ENCODE results near the gene SPTY2D1. TPM values are rescaled to one million over a fixed set of nuclear protein-coding genes. Genes with fewer than 3 reads are reported as not detected.
"Not testable (repeated sequence)": the region's sequence is repeated elsewhere in the genome, so short reads cannot be mapped to it uniquely, and the experiment has no call there.

SPTY2D1 gene
- total and polyA plus RNA-seq, 2 experiments from 2014 or later, result 5.9 to 14.1 TPM

GRCh38 chr11:18677560-18677959 is 43.4 kb upstream of the SPTY2D1 start (continued):
- TF ChIP-seq, protein P1, sequence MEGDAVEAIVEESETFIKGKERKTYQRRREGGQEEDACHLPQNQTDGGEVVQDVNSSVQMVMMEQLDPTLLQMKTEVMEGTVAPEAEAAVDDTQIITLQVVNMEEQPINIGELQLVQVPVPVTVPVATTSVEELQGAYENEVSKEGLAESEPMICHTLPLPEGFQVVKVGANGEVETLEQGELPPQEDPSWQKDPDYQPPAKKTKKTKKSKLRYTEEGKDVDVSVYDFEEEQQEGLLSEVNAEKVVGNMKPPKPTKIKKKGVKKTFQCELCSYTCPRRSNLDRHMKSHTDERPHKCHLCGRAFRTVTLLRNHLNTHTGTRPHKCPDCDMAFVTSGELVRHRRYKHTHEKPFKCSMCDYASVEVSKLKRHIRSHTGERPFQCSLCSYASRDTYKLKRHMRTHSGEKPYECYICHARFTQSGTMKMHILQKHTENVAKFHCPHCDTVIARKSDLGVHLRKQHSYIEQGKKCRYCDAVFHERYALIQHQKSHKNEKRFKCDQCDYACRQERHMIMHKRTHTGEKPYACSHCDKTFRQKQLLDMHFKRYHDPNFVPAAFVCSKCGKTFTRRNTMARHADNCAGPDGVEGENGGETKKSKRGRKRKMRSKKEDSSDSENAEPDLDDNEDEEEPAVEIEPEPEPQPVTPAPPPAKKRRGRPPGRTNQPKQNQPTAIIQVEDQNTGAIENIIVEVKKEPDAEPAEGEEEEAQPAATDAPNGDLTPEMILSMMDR (conservative IDR thresholded peaks at IDR 0.05; ENCODE audit: low read depth in 2 of 2), result no peak
- TF ChIP-seq ZNF114 (CRISPR knock-in tag; IDR thresholded peaks at IDR 0.05), result no peak
- no peak for TF ChIP-seq POLR2AphosphoS5 (IDR thresholded peaks at IDR 0.05; ENCODE audit: low read depth)
- TF ChIP-seq NANOG (IDR thresholded peaks at IDR 0.05; ENCODE audit: borderline replicate concordance), result no peak

DNA sequence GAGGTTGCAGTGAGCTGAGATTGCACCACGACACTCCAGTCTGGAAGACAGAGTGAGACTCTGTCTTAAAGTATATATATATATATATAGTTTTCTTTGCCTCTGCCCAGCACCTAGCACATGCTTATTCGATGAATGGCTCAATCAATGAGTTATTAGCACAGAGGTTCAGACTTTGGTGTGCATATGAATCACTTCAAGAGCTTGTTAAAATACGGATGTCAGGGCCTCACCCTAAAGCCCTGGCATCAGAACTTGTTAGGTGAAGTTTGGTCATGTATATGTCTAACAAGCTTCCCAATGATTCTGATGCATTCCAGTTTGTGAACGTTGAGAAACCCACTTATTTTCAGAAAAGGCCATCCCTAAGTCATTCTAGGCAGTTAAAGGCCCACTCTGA is 42.7 kb upstream of the SPTY2D1 start:
- H3K4me3 Mint-ChIP-seq, result no peak overlapping the region
- H3K27me3 ChIP-seq (ENCODE audit: insufficient read depth), result no peaks in the 10 kb centered on the region
- H3K27ac Mint-ChIP-seq, result no peak overlapping the region
- no peak overlapping the region; the same call in 1 of the 2 replicates for H2AFZ ChIP-seq
- no peaks in the 10 kb centered on the region for H3K4me1 Mint-ChIP-seq
- H3K4me2 ChIP-seq, result no peak overlapping the region
- H3K9me3 Mint-ChIP-seq, result no peaks in the 10 kb centered on the region
- no peaks in the 10 kb centered on the region for H3K9me2 ChIP-seq (ENCODE audit: insufficient read depth)
- no peaks in the 10 kb centered on the region for H3K36me3 ChIP-seq (ENCODE audit: insufficient read depth)
- H3K79me2 ChIP-seq (replicated peaks; ENCODE audit: insufficient read depth), result no peaks in the 10 kb centered on the region
- H3K4me1 ChIP-seq (ENCODE audit: insufficient read depth), result no peaks in the 10 kb centered on the region
- no peaks in the 10 kb centered on the region for H3K36me3 Mint-ChIP-seq (ENCODE audit: low read depth)
- H3K27me3 Mint-ChIP-seq (ENCODE audit: insufficient read depth, low read depth, poor library complexity), result peaks cover 1% of the 10 kb centered on the region
- ATAC-seq (no peak), DNase-seq (ENCODE audit: low spot score) (no peak)
- no peaks in the 10 kb centered on the region for H4K20me1 ChIP-seq (replicated peaks; ENCODE audit: insufficient read depth)
- no peak for TF ChIP-seq ZNF114 (CRISPR knock-in tag; IDR thresholded peaks at IDR 0.05)
- no peak for TF ChIP-seq POLR2AphosphoS5 (IDR thresholded peaks at IDR 0.05; ENCODE audit: low read depth)
- no peak for TF ChIP-seq EZH2phosphoT487 (IDR thresholded peaks at IDR 0.05; ENCODE audit: unreplicated experiment)
- no peak for TF ChIP-seq ETS1 (IDR thresholded peaks at IDR 0.05)
- no peak for TF ChIP-seq JUNB (IDR thresholded peaks at IDR 0.05; ENCODE audit: unreplicated experiment)
- no peak overlapping the region for H3K4me3 ChIP-seq
- H3F3A ChIP-seq (replicated peaks; ENCODE audit: low read depth), result no peaks in the 10 kb centered on the region
- no peak overlapping the region for H3K27ac ChIP-seq (ENCODE audit: low read depth)

DNA sequence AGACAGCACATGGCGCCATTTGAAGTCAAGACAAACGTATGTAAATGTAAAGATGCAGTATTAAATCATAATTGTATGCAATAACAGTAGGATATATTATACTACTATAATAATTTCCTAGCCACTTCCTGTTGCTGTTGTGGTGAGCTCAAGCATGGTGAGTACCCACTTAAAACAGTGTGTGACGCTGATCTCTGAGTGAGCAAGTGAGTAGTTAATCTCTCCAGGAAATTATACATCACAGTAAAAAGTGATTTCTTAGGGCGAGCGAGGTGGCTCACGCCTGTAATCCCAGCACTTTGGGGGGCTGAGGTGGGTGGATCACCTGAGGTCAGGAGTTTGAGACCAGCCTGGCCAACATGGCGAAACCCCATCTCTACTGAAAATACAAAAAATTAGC is 38.1 kb upstream of the SPTY2D1 start:
- not testable (repeated sequence) for H3K27ac Mint-ChIP-seq; H3K36me3 Mint-ChIP-seq (ENCODE audit: low read depth)

More for the DNA sequence above, 38.1 kb upstream of the SPTY2D1 start:
- H3F3A ChIP-seq (replicated peaks; ENCODE audit: low read depth); H3K27me3 ChIP-seq (ENCODE audit: insufficient read depth); H2AFZ ChIP-seq; H3K79me2 ChIP-seq (replicated peaks; ENCODE audit: insufficient read depth); H4K20me1 ChIP-seq (replicated peaks; ENCODE audit: insufficient read depth); H3K9me3 Mint-ChIP-seq; H3K9me2 ChIP-seq (ENCODE audit: insufficient read depth); H3K27me3 Mint-ChIP-seq (ENCODE audit: insufficient read depth, low read depth, poor library complexity); H3K4me2 ChIP-seq; ATAC-seq; H3K4me3 Mint-ChIP-seq; H3K4me3 ChIP-seq; DNase-seq (ENCODE audit: low spot score); H3K36me3 ChIP-seq (ENCODE audit: insufficient read depth); H3K27ac ChIP-seq (ENCODE audit: low read depth): not testable (repeated sequence)
- H3K4me1 ChIP-seq (ENCODE audit: insufficient read depth), result peaks cover 10% of the 10 kb centered on the region
- peaks cover 16% of the 10 kb centered on the region for H3K4me1 Mint-ChIP-seq

Data from GM23338 (cell line).